Mesendoderm (in vitro differentiated cells): ENCODE measurements around the gene PPTC7.
"Not testable (repeated sequence)": the region's sequence is repeated elsewhere in the genome, so short reads cannot be mapped to it uniquely, and the experiment has no call there.

ENCODE experiments used
- DNase-seq: peaks from one replicate; pipeline ENCODE4 v3.0.0; 2013
- H2AK5ac ChIP-seq: 2 replicates; pipeline ENCODE4 v1.6.1; 2013; ENCODE audit warnings: low read length, inconsistent platforms
- H2BK120ac ChIP-seq: 2 replicates; pipeline ENCODE4 v1.6.1; 2013; ENCODE audit warnings: low read depth, mild to moderate bottlenecking, low read length, moderate library complexity, mixed read lengths
- H2BK15ac ChIP-seq: replicated peaks from 2 replicates; pipeline ENCODE4 v1.6.1; 2013; ENCODE audit warnings: low read depth, mild to moderate bottlenecking, moderate library complexity
- H2BK5ac ChIP-seq: 2 replicates; pipeline ENCODE4 v1.6.1; 2013; ENCODE audit warnings: low read length, inconsistent platforms
- H3K18ac ChIP-seq: 2 replicates; pipeline ENCODE4 v1.6.1; 2013; ENCODE audit warnings: mild to moderate bottlenecking, low read length, mixed read lengths
- H3K23ac ChIP-seq: one replicate; pipeline ENCODE4 v1.6.1; 2013; ENCODE audit warnings: low read length
- H3K27ac ChIP-seq: 2 replicates; pipeline ENCODE4 v1.5.1; 2013; ENCODE audit warnings: low read depth, mild to moderate bottlenecking, inconsistent platforms, low read length, moderate library complexity
- H3K27me3 ChIP-seq: 2 replicates; pipeline ENCODE4 v1.6.1; 2013; ENCODE audit warnings: low read length, control low read depth, mild to moderate bottlenecking, inconsistent platforms; ENCODE audit not compliant: insufficient read depth, poor library complexity
- H3K36me3 ChIP-seq: 2 replicates; pipeline ENCODE4 v1.6.1; 2013; ENCODE audit warnings: low read length, inconsistent platforms; ENCODE audit not compliant: control insufficient read depth, insufficient read depth
- H3K4ac ChIP-seq: one replicate; pipeline ENCODE4 v1.6.1; 2013; ENCODE audit warnings: low read depth, mild to moderate bottlenecking, low read length, moderate library complexity
- H3K4me1 ChIP-seq: 2 replicates; pipeline ENCODE4 v1.6.1; 2013; ENCODE audit warnings: low read depth, low read length, inconsistent platforms; ENCODE audit not compliant: control insufficient read depth
- H3K4me2 ChIP-seq: 2 replicates; pipeline ENCODE4 v1.6.1; 2013; ENCODE audit warnings: low read length
- H3K4me3 ChIP-seq: 2 replicates; pipeline ENCODE4 v1.5.1; 2013; ENCODE audit warnings: mild to moderate bottlenecking, low read length
- H3K56ac ChIP-seq: one replicate; pipeline ENCODE4 v1.6.1; 2013; ENCODE audit warnings: low read length
- H3K79me1 ChIP-seq: 2 replicates; pipeline ENCODE4 v1.6.1; 2013; ENCODE audit warnings: low read length, inconsistent platforms
- H3K79me2 ChIP-seq: 2 replicates; pipeline ENCODE4 v1.6.1; 2013; ENCODE audit warnings: mild to moderate bottlenecking, low read length; ENCODE audit not compliant: control insufficient read depth, insufficient read depth
- H3K9ac ChIP-seq: 2 replicates; pipeline ENCODE4 v1.6.1; 2013; ENCODE audit warnings: low read length, inconsistent platforms
- H4K5ac ChIP-seq: one replicate; pipeline ENCODE4 v1.6.1; 2013; ENCODE audit warnings: low read length
- H4K8ac ChIP-seq: one replicate; pipeline ENCODE4 v1.6.1; 2013; ENCODE audit warnings: low read depth, mild to moderate bottlenecking, control low read depth, low read length, moderate library complexity
- WGBS: extraction: QIAGEN DNeasy Blood & Tissue Kit; methylation state at CpG from one replicate; pipeline ENCODE4 v1.1.7; 2013; ENCODE audit warnings: low lambda C conversion rate, missing lambda C conversion rate; ENCODE audit not compliant: insufficient coverage; ENCODE audit errors: extremely low coverage; 5-methylcytosine and 5-hydroxymethylcytosine counted together

The PPTC7 gene

GRCh38 chr12:110615171-110615570 is 32.1 kb upstream of the PPTC7 start:
- no peak for DNase-seq
- Histone ChIP-seq H2BK5ac (no peak overlapping the region), H2BK15ac (no peak overlapping the region), H4K8ac (no peak overlapping the region), H3K4ac (no peak overlapping the region), H3K4me1 (peaks cover 3% of the 10 kb centered on the region), H3K79me2 (no peaks in the 10 kb centered on the region), H3K36me3 (no peaks in the 10 kb centered on the region), H3K27ac (no peak overlapping the region), H4K5ac (no peak overlapping the region), H3K4me2 (no peak overlapping the region), H3K56ac (no peak overlapping the region), H3K23ac (no peak overlapping the region), H3K4me3 (no peak overlapping the region), H2BK120ac (no peak overlapping the region), H3K79me1 (no peaks in the 10 kb centered on the region), H3K18ac (no peak overlapping the region), H3K9ac (no peak overlapping the region), H3K27me3 (no peaks in the 10 kb centered on the region), H2AK5ac (no peak overlapping the region)
- no CpG with 5 or more reads among the region's 8 CpGs for WGBS

GRCh38 chr12:110613771-110614684 is 30.9 kb upstream of the PPTC7 start, which contains the start of gene TCTN1:
Gene TCTN1 (plus strand): TSS chr12:110614129. CDS start chr12:110614183, 54 bp downstream.
- Histone ChIP-seq H3K79me2 (no peaks in the 10 kb centered on the region), H3K79me1 (no peaks in the 10 kb centered on the region), H3K27ac (no peak within 1 kb of the TSS), H3K4me3 (peak within 1 kb of the TSS; percentile 57), H4K5ac (peak within 1 kb of the TSS; percentile 89), H3K4ac (no peak within 1 kb of the TSS), H3K27me3 (no peaks in the 10 kb centered on the region), H4K8ac (peak within 1 kb of the TSS; percentile 91), H2BK15ac (no peak within 1 kb of the TSS), H3K18ac (no peak within 1 kb of the TSS), H3K9ac (peak within 1 kb of the TSS; percentile 80), H3K4me2 (peak within 1 kb of the TSS; percentile 79), H3K56ac (peak within 1 kb of the TSS; percentile 89), H2BK5ac (no peak within 1 kb of the TSS), H3K23ac (no peak within 1 kb of the TSS), H3K36me3 (no peaks in the 10 kb centered on the region), H3K4me1 (peaks cover 3% of the 10 kb centered on the region), H2AK5ac (no peak within 1 kb of the TSS), H2BK120ac (no peak within 1 kb of the TSS)
- no CpG with 5 or more reads among the region's 60 CpGs for WGBS
- DNase-seq, result peak; percentile 97

GRCh38 chr12:110613071-110613770 is 30.1 kb upstream of the PPTC7 start:
- Histone ChIP-seq H4K8ac (peak overlapping the region; percentile 91), H3K4me1 (peaks cover 3% of the 10 kb centered on the region), H3K9ac (peak overlapping the region; percentile 68), H4K5ac (no peak overlapping the region), H3K79me1 (no peaks in the 10 kb centered on the region), H2BK5ac (no peak overlapping the region), H3K27ac (no peak overlapping the region), H3K18ac (no peak overlapping the region), H3K23ac (no peak overlapping the region), H2AK5ac (no peak overlapping the region), H3K56ac (peak overlapping the region; percentile 87), H3K36me3 (no peaks in the 10 kb centered on the region), H2BK15ac (no peak overlapping the region), H3K4ac (no peak overlapping the region), H3K4me3 (no peak overlapping the region), H3K27me3 (no peaks in the 10 kb centered on the region), H3K79me2 (no peaks in the 10 kb centered on the region), H3K4me2 (no peak overlapping the region), H2BK120ac (no peak overlapping the region)
- WGBS, result no CpG with 5 or more reads among the region's 23 CpGs
- DNase-seq, result no peak

- DNase-seq, result no peak
- no peaks in the 10 kb centered on the region for H3K27me3 ChIP-seq
- H3K79me1 ChIP-seq, result no peaks in the 10 kb centered on the region
- H3K4me3 ChIP-seq, result no peak overlapping the region
- no peak overlapping the region for H4K5ac ChIP-seq
- H3K27ac ChIP-seq, result no peak overlapping the region
- no peaks in the 10 kb centered on the region for H3K36me3 ChIP-seq
- H3K56ac ChIP-seq, result no peak overlapping the region
- H3K4ac ChIP-seq, result no peak overlapping the region
- no peaks in the 10 kb centered on the region for H3K79me2 ChIP-seq
- H2BK120ac ChIP-seq, result no peak overlapping the region
- H3K4me1 ChIP-seq, result no peaks in the 10 kb centered on the region
- H3K18ac ChIP-seq, result no peak overlapping the region
- H3K9ac ChIP-seq, result no peak overlapping the region
- no peak overlapping the region for H2BK15ac ChIP-seq
- no peak overlapping the region for H3K4me2 ChIP-seq
- no peak overlapping the region for H2AK5ac ChIP-seq
- no peak overlapping the region for H2BK5ac ChIP-seq
- no CpG with 5 or more reads among the region's 8 CpGs for WGBS
- no peak overlapping the region for H4K8ac ChIP-seq
- H3K23ac ChIP-seq, result no peak overlapping the region
These were observed 23.1 kb upstream of the PPTC7 start for GRCh38 chr12:110606253-110606611.

- H3K4me3 ChIP-seq, H3K4me2 ChIP-seq, H3K4ac ChIP-seq, H2BK15ac ChIP-seq, H2BK120ac ChIP-seq, H3K79me2 ChIP-seq, H3K27ac ChIP-seq, H3K36me3 ChIP-seq, H4K8ac ChIP-seq, H2AK5ac ChIP-seq, H3K56ac ChIP-seq, H4K5ac ChIP-seq, H3K18ac ChIP-seq, H3K79me1 ChIP-seq, H3K27me3 ChIP-seq, H3K9ac ChIP-seq, H3K4me1 ChIP-seq, H3K23ac ChIP-seq, H2BK5ac ChIP-seq: not testable (repeated sequence)
- no CpG with 5 or more reads among the region's 14 CpGs for WGBS
- DNase-seq, result peak; percentile 78
These were observed 19.1 kb upstream of the PPTC7 start for GRCh38 chr12:110602085-110602814.
